B cell (primary cell): Measurements from ENCODE around the gene GPR179. TPM values are rescaled to one million over a fixed set of nuclear protein-coding genes. Genes with fewer than 3 reads are reported as not detected.

Source experiments
- ATAC-seq: fragments of 200-7000 bp; cut with Tn5 transposase; one replicate; pipeline ENCODE4 v1.10.0; 2021; ENCODE audit warnings: low read depth, mild to moderate bottlenecking, moderate number of reproducible peaks, moderate library complexity
- CTCF ChIA-PET: fragments of 350-600 bp; sonication (Branson Sonifier 250); formaldehyde crosslinking; loops from one replicate; lab custom pipeline; 2021; ENCODE audit warnings: antibody characterized with exemption, inconsistent platforms; lab: Charles Lee
- POLR2A ChIA-PET: fragments of 350-600 bp; sonication (Branson Sonifier 250); formaldehyde crosslinking; loops from one replicate; lab custom pipeline; 2021; ENCODE audit warnings: antibody characterized with exemption; lab: Charles Lee
- DNase-seq: peaks from one replicate; pipeline ENCODE4 v3.0.0; 2013
- H2AFZ ChIP-seq: 2 replicates; pipeline ENCODE4 v1.6.1; 2012; ENCODE audit warnings: mild to moderate bottlenecking, low read depth, low read length; ENCODE audit not compliant: insufficient read depth, poor library complexity, severe bottlenecking
- H3K27ac ChIP-seq, 2 donors: 1 replicate in 1 of 2; 2 replicates in 1 of 2; pipeline ENCODE4 v1.5.1; 2012 to 2013; ENCODE audit warnings: low read length in 2 of 2, mild to moderate bottlenecking in 2 of 2, moderate library complexity in 1 of 2
- H3K27me3 ChIP-seq, 4 experiments: fragments of 200-600 bp in 1 of 4; sonication (generic) in 1 of 4; replicated peaks in 1 of 4; 1 replicate in 2 of 4; 2 replicates in 2 of 4; pipeline versions ENCODE4 v1.6.1 to v1.7.0; 2013 to 2016; ENCODE audit warnings: low read length in 3 of 4, mild to moderate bottlenecking in 2 of 4, mixed read lengths in 1 of 4, moderate library complexity in 1 of 4; ENCODE audit not compliant: insufficient read depth in 4 of 4, control insufficient read depth in 3 of 4; ENCODE audit errors: control extremely low read depth in 1 of 4
- H3K36me3 ChIP-seq, 2 experiments: replicated peaks in 1 of 2; 1 replicate in 1 of 2; 2 replicates in 1 of 2; pipeline versions ENCODE4 v1.6.1 to v1.7.1; 2013; ENCODE audit warnings: low read length in 1 of 2; ENCODE audit not compliant: insufficient read depth in 2 of 2, control insufficient read depth in 1 of 2; ENCODE audit errors: control extremely low read depth in 1 of 2, extremely low read depth in 1 of 2
- H3K4me1 ChIP-seq, 2 donors: fragments of 200-600 bp in 1 of 2; sonication (generic) in 1 of 2; 1 replicate in 1 of 2; 2 replicates in 1 of 2; pipeline versions ENCODE4 v1.5.1 to v1.6.1; 2013 to 2017; ENCODE audit warnings: low read length in 2 of 2; ENCODE audit not compliant: control insufficient read depth in 2 of 2, insufficient read depth in 2 of 2
- H3K4me2 ChIP-seq: replicated peaks from 2 replicates; pipeline ENCODE3; 2012; ENCODE audit warnings: mild to moderate bottlenecking, low read depth, low read length; ENCODE audit not compliant: poor library complexity, severe bottlenecking
- H3K4me3 ChIP-seq, 5 experiments: fragments of 200-600 bp in 1 of 5; sonication (generic) in 1 of 5; 1 replicate in 3 of 5; 2 replicates in 2 of 5; pipeline versions ENCODE4 v1.5.1 to v1.7.0; 2011 to 2016; ENCODE audit warnings: low read length in 4 of 5, mild to moderate bottlenecking in 4 of 5, low read depth in 2 of 5, control low read depth in 1 of 5, moderate library complexity in 1 of 5; ENCODE audit not compliant: insufficient read depth in 1 of 5; ENCODE audit errors: control extremely low read depth in 1 of 5, extremely low read depth in 1 of 5
- H3K79me2 ChIP-seq: fragments of 200-600 bp; sonication (generic); one replicate; pipeline ENCODE4 v1.6.0; 2016; ENCODE audit warnings: low read length; ENCODE audit not compliant: control insufficient read depth, insufficient read depth
- H3K9ac ChIP-seq: fragments of 200-600 bp; sonication (generic); 2 replicates; pipeline ENCODE4 v1.6.1; 2017; ENCODE audit warnings: mild to moderate bottlenecking, low read length, moderate library complexity
- H3K9me3 ChIP-seq, 3 donors: one replicate each; pipeline versions ENCODE4 v1.6.1 to v1.7.1; 2013; ENCODE audit warnings: low read length in 2 of 3; ENCODE audit not compliant: control insufficient read depth in 2 of 3, insufficient read depth in 1 of 3; ENCODE audit errors: control extremely low read depth in 1 of 3
- H4K20me1 ChIP-seq: 2 replicates; pipeline ENCODE4 v1.6.0; 2012; ENCODE audit warnings: mild to moderate bottlenecking, low read length; ENCODE audit not compliant: insufficient read depth, control insufficient read depth, poor library complexity, severe bottlenecking
- H3K27ac Mint-ChIP-seq: one replicate; pipeline ENCODE4 v1.8.0; 2021; ENCODE audit warnings: mixed read lengths
- H3K27me3 Mint-ChIP-seq: one replicate; pipeline ENCODE4 v1.8.0; 2021; ENCODE audit warnings: mixed read lengths
- H3K4me1 Mint-ChIP-seq: one replicate; pipeline ENCODE4 v1.8.0; 2021; ENCODE audit warnings: mixed read lengths
- H3K4me3 Mint-ChIP-seq: one replicate; pipeline ENCODE4 v1.8.0; 2021; ENCODE audit warnings: mixed read lengths
- H3K9me3 Mint-ChIP-seq: one replicate; pipeline ENCODE4 v1.8.0; 2022; ENCODE audit warnings: mixed read lengths; ENCODE audit not compliant: insufficient read depth
- EZH2 ChIP-seq: IDR thresholded peaks from 2 replicates; pipeline ENCODE4 v1.6.1; 2012; ENCODE audit warnings: borderline replicate concordance, low read depth, mild to moderate bottlenecking, moderate library complexity, low read length; ENCODE audit not compliant: insufficient read depth, poor library complexity, severe bottlenecking
- WGBS: methylation state at CpG from one replicate; pipeline ENCODE4 v1.1.5; 2013; ENCODE audit warnings: missing lambda C conversion rate; ENCODE audit not compliant: insufficient coverage; 5-methylcytosine and 5-hydroxymethylcytosine counted together
- intact Hi-C: fragments of 100-400 bp; cut with micrococcal nuclease; formaldehyde crosslinking; loops from one replicate; pipeline ENCODE4 v1.10.0; 2022
- polyA plus RNA-seq: library from polyadenylated mRNA; depleted of rRNA; stranded (reverse); fragments of >200 nt; gene quantifications from 2 replicates; pipeline ENCODE4 v1.2.3, GENCODE V29; 2012
- total RNA-seq, 2 donors: library from RNA; stranded (reverse); fragments of 120-200 nt in 1 of 2; gene quantifications; 1 replicate in 1 of 2; 2 replicates in 1 of 2; pipeline versions ENCODE4 v1.2.3 to v1.2.4, GENCODE V29; 2013 to 2022
- TF ChIP-seq, protein P1 (sequence below): fragments of 200-600 bp; IDR thresholded peaks from one replicate; pipeline ENCODE4 v1.8.0; 2022; ENCODE audit warnings: antibody characterized with exemption, mild to moderate bottlenecking

GPR179 gene
- total and polyA plus RNA-seq, 2 donors (not counting 1 experiment from before 2014, with no cell fraction given): 0.01 TPM; not detected in 1

DNA sequence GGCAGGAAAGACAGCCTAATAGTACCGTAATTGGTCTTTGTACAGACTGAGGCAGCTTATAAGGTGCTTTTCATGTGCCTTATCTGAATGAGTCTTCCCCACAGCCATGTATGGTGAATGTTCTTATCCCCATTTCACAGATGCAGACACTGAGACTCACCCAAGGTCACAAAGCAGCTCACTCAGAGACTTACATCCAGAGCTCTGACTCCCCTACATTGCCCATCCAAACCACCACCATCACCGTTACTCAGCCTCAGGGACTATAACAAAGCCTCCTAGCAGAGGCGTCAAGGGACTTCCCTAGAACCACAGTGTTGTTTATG is 627 bp upstream of the GPR179 start:
- Histone ChIP-seq H3K4me2 (no peak overlapping the region), H3K79me2 (no peaks in the 10 kb centered on the region), H3K9me3 (no peaks in the 10 kb centered on the region), H3K27me3 (no peaks in the 10 kb centered on the region), H4K20me1 (no peaks in the 10 kb centered on the region), H3K36me3 (no peaks in the 10 kb centered on the region), H3K4me1 (peaks cover 0 to 3% of the 10 kb centered on the region in 2 donors), H2AFZ (no peak overlapping the region), H3K27ac (no peak overlapping the region), H3K4me3 (no peak overlapping the region), H3K9ac (no peak overlapping the region)
- ChIA-PET POLR2A (no interaction called here), CTCF (interaction anchor here (1.3 to 1.5 kb wide), 2 partner anchors 11 to 70 kb away, joined by 3 to 4 read pairs; no protein-coding TSS in a partner anchor)
- peaks cover 5% of the 10 kb centered on the region for H3K27me3 Mint-ChIP-seq
- ATAC-seq: no peak
- intact Hi-C loops: no loop called here
- H3K4me3 Mint-ChIP-seq: no peak overlapping the region
- DNase-seq: no peak
- WGBS: 76% methylated on average over 3 of the region's 3 CpGs
- TF ChIP-seq, protein P1, sequence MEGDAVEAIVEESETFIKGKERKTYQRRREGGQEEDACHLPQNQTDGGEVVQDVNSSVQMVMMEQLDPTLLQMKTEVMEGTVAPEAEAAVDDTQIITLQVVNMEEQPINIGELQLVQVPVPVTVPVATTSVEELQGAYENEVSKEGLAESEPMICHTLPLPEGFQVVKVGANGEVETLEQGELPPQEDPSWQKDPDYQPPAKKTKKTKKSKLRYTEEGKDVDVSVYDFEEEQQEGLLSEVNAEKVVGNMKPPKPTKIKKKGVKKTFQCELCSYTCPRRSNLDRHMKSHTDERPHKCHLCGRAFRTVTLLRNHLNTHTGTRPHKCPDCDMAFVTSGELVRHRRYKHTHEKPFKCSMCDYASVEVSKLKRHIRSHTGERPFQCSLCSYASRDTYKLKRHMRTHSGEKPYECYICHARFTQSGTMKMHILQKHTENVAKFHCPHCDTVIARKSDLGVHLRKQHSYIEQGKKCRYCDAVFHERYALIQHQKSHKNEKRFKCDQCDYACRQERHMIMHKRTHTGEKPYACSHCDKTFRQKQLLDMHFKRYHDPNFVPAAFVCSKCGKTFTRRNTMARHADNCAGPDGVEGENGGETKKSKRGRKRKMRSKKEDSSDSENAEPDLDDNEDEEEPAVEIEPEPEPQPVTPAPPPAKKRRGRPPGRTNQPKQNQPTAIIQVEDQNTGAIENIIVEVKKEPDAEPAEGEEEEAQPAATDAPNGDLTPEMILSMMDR: no peak
- TF ChIP-seq EZH2: no peak
- no peaks in the 10 kb centered on the region for H3K9me3 Mint-ChIP-seq
- no peak overlapping the region for H3K27ac Mint-ChIP-seq
- peaks cover 4% of the 10 kb centered on the region for H3K4me1 Mint-ChIP-seq

DNA sequence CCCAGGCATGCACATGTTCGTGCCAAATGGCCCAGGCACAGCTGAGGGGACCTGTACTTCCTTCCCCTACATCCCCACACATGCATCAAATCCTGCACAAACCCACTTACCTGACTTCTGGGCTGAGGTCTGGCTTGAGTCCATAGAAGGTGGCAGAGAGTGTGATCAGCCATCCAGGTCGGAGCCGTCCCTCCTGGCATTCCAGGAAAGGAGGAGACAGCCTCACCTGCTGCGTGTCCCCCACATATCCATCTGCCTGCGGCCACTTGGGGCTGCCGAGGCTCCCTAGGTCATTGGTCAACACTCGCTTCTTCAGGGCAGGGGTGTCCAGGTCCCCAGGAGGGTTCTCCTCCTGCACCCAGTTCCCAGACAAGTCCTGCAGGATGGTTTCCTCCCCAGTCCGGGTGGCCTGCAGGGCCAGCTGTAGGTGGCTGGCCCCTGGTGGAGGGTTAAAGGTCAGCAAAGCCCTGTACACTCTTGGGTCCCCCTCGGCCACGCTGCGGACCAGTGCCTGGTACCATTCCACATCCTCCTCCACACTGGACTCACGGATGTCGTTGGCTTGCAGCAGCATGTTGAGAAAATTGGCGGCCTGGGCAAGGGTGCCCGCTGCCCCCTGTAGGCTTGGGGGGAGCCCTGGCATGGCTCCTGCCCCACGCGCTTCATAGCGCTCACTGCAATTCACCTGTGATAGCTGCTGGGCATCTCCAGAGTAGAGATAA is 709 bp downstream of the GPR179 start:
- 92% methylated on average over 16 of the region's 18 CpGs for WGBS
- POLR2A ChIA-PET: no interaction called here

More for the DNA sequence above, 709 bp downstream of the GPR179 start:
- TF ChIP-seq, protein P1: no peak
- no peak for TF ChIP-seq EZH2
- no peak overlapping the region for H3K27ac ChIP-seq
- Mint-ChIP-seq H3K27ac (no peak overlapping the region), H3K9me3 (no peaks in the 10 kb centered on the region), H3K4me1 (no peaks in the 10 kb centered on the region), H3K27me3 (peaks cover 5% of the 10 kb centered on the region), H3K4me3 (no peak overlapping the region)
- H3K36me3 ChIP-seq: no peaks in the 10 kb centered on the region
- intact Hi-C loops: no loop called here
- H3K4me2 ChIP-seq: no peak overlapping the region
- no peak overlapping the region for H3K4me3 ChIP-seq
- H3K9me3 ChIP-seq: no peaks in the 10 kb centered on the region
- H4K20me1 ChIP-seq: no peaks in the 10 kb centered on the region
- no peak for DNase-seq
- no peaks in the 10 kb centered on the region for H3K79me2 ChIP-seq
- no peak overlapping the region for H2AFZ ChIP-seq
- no peak overlapping the region for H3K9ac ChIP-seq
- H3K27me3 ChIP-seq: no peaks in the 10 kb centered on the region
- no peaks in the 10 kb centered on the region for H3K4me1 ChIP-seq
- CTCF ChIA-PET: interaction anchor here (1.5 kb wide), 1 partner anchor 12 kb away, joined by 3 read pairs; no protein-coding TSS in a partner anchor
- no peak for ATAC-seq
